Heart left ventricle (tissue), 13 donors: ENCODE measurements around the gene UBE2H.
"Not testable (repeated sequence)": the region's sequence is repeated elsewhere in the genome, so short reads cannot be mapped to it uniquely, and the experiment has no call there.

ENCODE experiments used
- POLR2A ChIP-seq, 2 donors: fragments of 450-650 bp; IDR thresholded peaks; one replicate each; pipeline ENCODE4 v1.6.1; 2017; ENCODE audit warnings: antibody characterized with exemption in 2 of 2, mild to moderate bottlenecking in 2 of 2, moderate library complexity in 2 of 2
- TF ChIP-seq, protein P1 (sequence below), 12 donors: fragments of 200-600 bp; sonication (generic) in 4 of 12; IDR thresholded peaks; one replicate each; pipeline versions ENCODE4 v1.5.0 to v1.8.0; 2018 to 2022; ENCODE audit warnings: antibody characterized with exemption in 12 of 12, mild to moderate bottlenecking in 5 of 12
- donor health status: ischemic (EF 13 %, LVEDD 7.1; RV severe dilation, severe dysfunction).
- donor health status: DM: no; HTN: yes; CAD: no.
- donor health status: DM: no; HTN: no; CAD: no.
- donor health status: ischemic (EF 25% LVEDD 6.9; RV normal size, moderate dysfunction).
- donor health status: ischemic (EF 25% LVEDD 5.7; RV mildly dilated, moderate dysfunction).
- donor health status: ischemic (EF 35%, LVEDD 5.7; RV mildly dilated, moderate dysfunction).
- donor health status: nonischemic (EF 11% LVEDD 7.7; RV severe dilation, severe dysfunction).
- donor health status: DM: yes; HTN: yes; CAD: no.
- donor health status: PGD.
- donor health status: ischemic (EF 29% LVEDD 5.4; RV normal size, mild dysfunction).
- donor health status: nonischemic (EF 23%, LVEDD 6.1; RV moderate dilation, normal function).

DNA sequence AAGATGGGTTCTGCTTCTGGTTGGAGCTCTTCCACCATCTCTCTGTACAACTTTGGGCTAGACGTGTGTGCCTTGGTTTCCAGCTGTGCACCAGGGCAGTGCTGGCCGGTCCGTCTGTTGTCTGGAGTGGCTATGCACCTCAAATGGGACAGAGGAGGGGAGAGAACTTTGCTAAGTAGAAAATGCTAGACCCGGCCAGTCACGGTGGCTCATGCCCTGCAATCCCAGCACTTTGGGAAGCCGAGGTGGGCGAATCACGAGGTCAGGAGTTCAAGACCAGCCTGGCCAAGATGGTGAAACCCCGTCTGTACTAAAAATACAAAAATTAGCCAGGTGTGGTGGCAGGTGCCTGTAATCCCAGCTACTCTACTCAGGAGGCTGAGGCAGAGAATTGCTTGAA lies 158.3 kb downstream of the UBE2H start:
- TF ChIP-seq, protein P1, sequence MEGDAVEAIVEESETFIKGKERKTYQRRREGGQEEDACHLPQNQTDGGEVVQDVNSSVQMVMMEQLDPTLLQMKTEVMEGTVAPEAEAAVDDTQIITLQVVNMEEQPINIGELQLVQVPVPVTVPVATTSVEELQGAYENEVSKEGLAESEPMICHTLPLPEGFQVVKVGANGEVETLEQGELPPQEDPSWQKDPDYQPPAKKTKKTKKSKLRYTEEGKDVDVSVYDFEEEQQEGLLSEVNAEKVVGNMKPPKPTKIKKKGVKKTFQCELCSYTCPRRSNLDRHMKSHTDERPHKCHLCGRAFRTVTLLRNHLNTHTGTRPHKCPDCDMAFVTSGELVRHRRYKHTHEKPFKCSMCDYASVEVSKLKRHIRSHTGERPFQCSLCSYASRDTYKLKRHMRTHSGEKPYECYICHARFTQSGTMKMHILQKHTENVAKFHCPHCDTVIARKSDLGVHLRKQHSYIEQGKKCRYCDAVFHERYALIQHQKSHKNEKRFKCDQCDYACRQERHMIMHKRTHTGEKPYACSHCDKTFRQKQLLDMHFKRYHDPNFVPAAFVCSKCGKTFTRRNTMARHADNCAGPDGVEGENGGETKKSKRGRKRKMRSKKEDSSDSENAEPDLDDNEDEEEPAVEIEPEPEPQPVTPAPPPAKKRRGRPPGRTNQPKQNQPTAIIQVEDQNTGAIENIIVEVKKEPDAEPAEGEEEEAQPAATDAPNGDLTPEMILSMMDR (IDR thresholded peaks at IDR 0.05), result not testable (repeated sequence)
- not testable (repeated sequence) for TF ChIP-seq POLR2A (IDR thresholded peaks at IDR 0.05)
